CD14-positive monocyte (primary cell): ENCODE data around the gene DTX4. TPM values are rescaled to one million over a fixed set of nuclear protein-coding genes. Genes with fewer than 3 reads are reported as not detected.

Source experiments
- DNase-seq, 3 donors: peaks; one replicate each; pipeline ENCODE4 v3.0.0-alpha.2; 2011 to 2022
- H2AFZ ChIP-seq: 2 replicates; pipeline ENCODE4 v1.6.0; 2012; ENCODE audit warnings: mild to moderate bottlenecking, low read depth, low read length, inconsistent platforms; ENCODE audit not compliant: insufficient read depth, poor library complexity, severe bottlenecking
- H3K27ac ChIP-seq, 2 donors: 1 replicate in 1 of 2; 2 replicates in 1 of 2; pipeline ENCODE4 v1.5.1; 2012 to 2013; ENCODE audit warnings: low read length in 2 of 2, control low read depth in 1 of 2, inconsistent platforms in 1 of 2, low read depth in 1 of 2, mild to moderate bottlenecking in 1 of 2
- H3K27me3 ChIP-seq, 2 donors: one replicate each; pipeline versions ENCODE4 v1.6.0 to v1.6.1; 2011 to 2013; ENCODE audit warnings: low read length in 2 of 2; ENCODE audit not compliant: control insufficient read depth in 2 of 2, insufficient read depth in 2 of 2
- H3K36me3 ChIP-seq, 2 donors: replicated peaks in 1 of 2; 1 replicate in 1 of 2; 2 replicates in 1 of 2; pipeline versions ENCODE4 v1.5.1 to v1.6.1; 2012 to 2013; ENCODE audit warnings: low read length in 2 of 2, control low read depth in 1 of 2, inconsistent platforms in 1 of 2, mild to moderate bottlenecking in 1 of 2; ENCODE audit not compliant: insufficient read depth in 2 of 2, control insufficient read depth in 1 of 2
- H3K4me1 ChIP-seq, 2 donors: 1 replicate in 1 of 2; 2 replicates in 1 of 2; pipeline versions ENCODE4 v1.5.1 to v1.6.1; 2012 to 2013; ENCODE audit warnings: low read length in 2 of 2, control low read depth in 1 of 2, inconsistent platforms in 1 of 2, mild to moderate bottlenecking in 1 of 2, moderate library complexity in 1 of 2; ENCODE audit not compliant: insufficient read depth in 2 of 2, control insufficient read depth in 1 of 2
- H3K4me2 ChIP-seq: replicated peaks from 2 replicates; pipeline ENCODE3; 2012; ENCODE audit warnings: low read length, moderate library complexity, mild to moderate bottlenecking; ENCODE audit not compliant: poor library complexity, severe bottlenecking; ENCODE audit errors: extremely low read depth
- H3K4me3 ChIP-seq, 3 experiments: fragments of 200-600 bp in 1 of 3; sonication (generic) in 1 of 3; replicated peaks in 1 of 3; 1 replicate in 2 of 3; 2 replicates in 1 of 3; pipeline ENCODE4 v1.5.1; 2011 to 2013; ENCODE audit warnings: low read length in 3 of 3, mild to moderate bottlenecking in 3 of 3, control low read depth in 2 of 3, low read depth in 2 of 3, inconsistent platforms in 1 of 3, moderate library complexity in 1 of 3
- H3K79me2 ChIP-seq: 2 replicates; pipeline ENCODE4 v1.6.0; 2012; ENCODE audit warnings: mild to moderate bottlenecking, control low read depth, inconsistent platforms, low read length, moderate library complexity; ENCODE audit not compliant: insufficient read depth
- H3K9ac ChIP-seq: 2 replicates; pipeline ENCODE4 v1.6.0; 2017; ENCODE audit warnings: low read length, mild to moderate bottlenecking; ENCODE audit not compliant: insufficient read depth, poor library complexity, severe bottlenecking
- H3K9me3 ChIP-seq, 2 donors: replicated peaks in 1 of 2; 1 replicate in 1 of 2; 2 replicates in 1 of 2; pipeline versions ENCODE4 v1.5.1 to v1.6.1; 2012 to 2013; ENCODE audit warnings: low read length in 2 of 2, control low read depth in 1 of 2; ENCODE audit not compliant: control insufficient read depth in 1 of 2, insufficient read depth in 1 of 2
- H4K20me1 ChIP-seq: 2 replicates; pipeline ENCODE4 v1.6.0; 2012; ENCODE audit warnings: mild to moderate bottlenecking, low read length, control low read depth, moderate library complexity; ENCODE audit not compliant: insufficient read depth
- H3K27ac Mint-ChIP-seq, 7 donors: one replicate each; pipeline ENCODE4 v1.8.0; 2020; ENCODE audit warnings: mild to moderate bottlenecking in 7 of 7, mixed read lengths in 7 of 7, moderate library complexity in 6 of 7, inconsistent platforms in 2 of 7
- H3K27me3 Mint-ChIP-seq, 3 donors: one replicate each; pipeline ENCODE4 v1.8.0; 2021 to 2022; ENCODE audit warnings: low read depth in 3 of 3, mild to moderate bottlenecking in 3 of 3, mixed read lengths in 3 of 3, moderate library complexity in 3 of 3, inconsistent platforms in 1 of 3
- H3K36me3 Mint-ChIP-seq, 2 donors: one replicate each; pipeline ENCODE4 v1.8.0; 2020; ENCODE audit warnings: mixed read lengths in 2 of 2, inconsistent platforms in 1 of 2, mild to moderate bottlenecking in 1 of 2
- H3K4me1 Mint-ChIP-seq: one replicate; pipeline ENCODE4 v1.8.0; 2020; ENCODE audit warnings: mild to moderate bottlenecking, mixed read lengths
- H3K4me3 Mint-ChIP-seq, 2 donors: one replicate each; pipeline ENCODE4 v1.8.0; 2020; ENCODE audit warnings: mild to moderate bottlenecking in 2 of 2, mixed read lengths in 2 of 2, moderate library complexity in 1 of 2
- H3K9me3 Mint-ChIP-seq, 7 donors: one replicate each; pipeline ENCODE4 v1.8.0; 2020 to 2022; ENCODE audit warnings: mixed read lengths in 7 of 7, mild to moderate bottlenecking in 6 of 7, moderate library complexity in 6 of 7, inconsistent platforms in 2 of 7
- WGBS: methylation state at CpG from one replicate; pipeline ENCODE4 v1.1.5; 2013; ENCODE audit warnings: missing lambda C conversion rate; ENCODE audit not compliant: insufficient coverage; 5-methylcytosine and 5-hydroxymethylcytosine counted together
- intact Hi-C, 2 donors: fragments of 100-400 bp; cut with micrococcal nuclease; formaldehyde crosslinking; loops; one replicate each; pipeline versions ENCODE4 v1.15.0 to v1.15.1; 2023
- polyA plus RNA-seq, 3 donors: library from polyadenylated mRNA; depleted of rRNA in 1 of 3; unstranded in 2 of 3; stranded (reverse) in 1 of 3; fragments of 300-500 nt in 2 of 3; fragments of >200 nt in 1 of 3; fragmentation: Illumina TruSeq in 2 of 3; gene quantifications; 1 replicate in 2 of 3; 2 replicates in 1 of 3; pipeline ENCODE4 v1.2.3, GENCODE V29; 2012 to 2021
- TF ChIP-seq, protein P1 (sequence below): fragments of 200-600 bp; IDR thresholded peaks from one replicate; pipeline ENCODE4 v1.8.0; 2022; ENCODE audit warnings: antibody characterized with exemption, mild to moderate bottlenecking

DTX4 gene
- polyA plus RNA-seq, 3 donors = 0.96 to 1.9 (median 1.1) TPM

- Mint-ChIP-seq H3K4me1 (peaks cover 47% of the 10 kb centered on the region), H3K27me3 (no peaks in the 10 kb centered on the region), H3K4me3 (no peak overlapping the region), H3K36me3 (peaks cover 2 to 3% of the 10 kb centered on the region in 2 donors), H3K9me3 (peaks cover 2 to 14% (median 7%) of the 10 kb centered on the region in 7 donors), H3K27ac (no peak overlapping the region)
- Histone ChIP-seq H3K9ac (no peak overlapping the region), H3K36me3 (no peaks in the 10 kb centered on the region), H4K20me1 (no peaks in the 10 kb centered on the region), H3K27ac (no peak overlapping the region), H2AFZ (no peak overlapping the region), H3K4me1 (peaks cover 35 to 44% of the 10 kb centered on the region in 2 donors), H3K27me3 (no peaks in the 10 kb centered on the region), H3K4me3 (no peak overlapping the region), H3K9me3 (peaks cover 0 to 8% of the 10 kb centered on the region in 2 donors), H3K79me2 (peaks cover 10% of the 10 kb centered on the region), H3K4me2 (no peak overlapping the region)
- intact Hi-C loops = no loop called here
- TF ChIP-seq, protein P1, sequence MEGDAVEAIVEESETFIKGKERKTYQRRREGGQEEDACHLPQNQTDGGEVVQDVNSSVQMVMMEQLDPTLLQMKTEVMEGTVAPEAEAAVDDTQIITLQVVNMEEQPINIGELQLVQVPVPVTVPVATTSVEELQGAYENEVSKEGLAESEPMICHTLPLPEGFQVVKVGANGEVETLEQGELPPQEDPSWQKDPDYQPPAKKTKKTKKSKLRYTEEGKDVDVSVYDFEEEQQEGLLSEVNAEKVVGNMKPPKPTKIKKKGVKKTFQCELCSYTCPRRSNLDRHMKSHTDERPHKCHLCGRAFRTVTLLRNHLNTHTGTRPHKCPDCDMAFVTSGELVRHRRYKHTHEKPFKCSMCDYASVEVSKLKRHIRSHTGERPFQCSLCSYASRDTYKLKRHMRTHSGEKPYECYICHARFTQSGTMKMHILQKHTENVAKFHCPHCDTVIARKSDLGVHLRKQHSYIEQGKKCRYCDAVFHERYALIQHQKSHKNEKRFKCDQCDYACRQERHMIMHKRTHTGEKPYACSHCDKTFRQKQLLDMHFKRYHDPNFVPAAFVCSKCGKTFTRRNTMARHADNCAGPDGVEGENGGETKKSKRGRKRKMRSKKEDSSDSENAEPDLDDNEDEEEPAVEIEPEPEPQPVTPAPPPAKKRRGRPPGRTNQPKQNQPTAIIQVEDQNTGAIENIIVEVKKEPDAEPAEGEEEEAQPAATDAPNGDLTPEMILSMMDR = no peak
- WGBS = no CpG with 5 or more reads among the region's 1 CpG
- no peak for DNase-seq
Observed at GRCh38 chr11:59243633-59244032, 71.7 kb downstream of the DTX4 start.

DNA sequence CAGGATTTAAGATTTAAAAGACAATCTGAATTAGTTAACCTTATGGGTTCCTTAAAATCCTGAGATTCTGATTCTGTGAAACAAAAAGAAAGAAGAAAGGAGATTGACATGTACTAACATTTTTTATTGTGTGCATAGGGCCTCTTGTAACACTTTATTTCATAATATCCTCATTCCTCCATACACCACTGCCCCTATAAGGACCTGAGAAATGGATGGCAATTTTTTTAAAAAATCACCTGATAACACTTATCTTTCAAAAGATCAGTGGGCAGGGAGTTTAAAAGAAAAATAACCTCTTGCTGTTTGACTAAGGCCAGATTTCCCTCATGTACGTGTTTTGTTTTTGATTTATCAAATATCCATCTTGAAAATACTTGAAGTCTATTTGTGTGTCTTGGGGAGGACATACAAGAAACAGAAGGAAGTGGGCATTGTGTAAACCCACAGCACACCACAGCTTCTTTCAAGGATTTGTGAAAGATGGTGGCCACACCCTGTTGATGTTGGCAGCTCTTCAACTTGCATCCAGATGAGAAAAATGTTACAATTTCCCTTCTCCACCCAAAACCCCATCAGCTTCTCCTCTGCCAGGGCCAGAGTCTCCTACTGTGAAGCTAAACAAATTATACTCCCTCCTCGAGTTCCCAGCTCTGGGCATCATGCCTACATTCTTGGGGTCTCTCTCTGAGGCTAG, 75.7 kb downstream of the DTX4 start:
- Histone ChIP-seq H3K27ac (peak overlapping the region; percentile 26 to 82), H3K9me3 (no peaks in the 10 kb centered on the region), H3K27me3 (no peaks in the 10 kb centered on the region), H3K4me3 (peak overlapping the region in 1 of 3 experiments; percentile 52), H3K36me3 (no peaks in the 10 kb centered on the region), H2AFZ (no peak overlapping the region), H3K79me2 (peaks cover 21% of the 10 kb centered on the region), H3K4me1 (peaks cover 64 to 71% of the 10 kb centered on the region in 2 donors), H3K9ac (no peak overlapping the region), H4K20me1 (no peaks in the 10 kb centered on the region), H3K4me2 (peak overlapping the region; percentile 65)
- Mint-ChIP-seq H3K9me3 (peaks cover 0 to 9% (median 5%) of the 10 kb centered on the region in 7 donors), H3K27ac (peak overlapping the region; percentile 82 to 95 (median 92)), H3K4me1 (peaks cover 72% of the 10 kb centered on the region), H3K27me3 (peaks cover 0 to 5% (median 0%) of the 10 kb centered on the region in 3 donors), H3K36me3 (peaks cover 2 to 6% of the 10 kb centered on the region in 2 donors), H3K4me3 (peak overlapping the region; percentile 49 to 82)
- peak; percentile 76 to 89 (median 80) for DNase-seq
- no CpG with 5 or more reads among the region's 2 CpGs for WGBS
- intact Hi-C loops = loop anchor here in 1 of 2 donors (5.0 kb wide), 1 partner anchor 35 kb away; no protein-coding TSS in a partner anchor
- TF ChIP-seq, protein P1 = no peak
